Mesodermal cell (in vitro differentiated cells): ENCODE measurements around the gene MYD88.
"Not testable (repeated sequence)": the region's sequence is repeated elsewhere in the genome, so short reads cannot be mapped to it uniquely, and the experiment has no call there.

ENCODE experiments used
- H3K27ac ChIP-seq: 2 replicates; pipeline ENCODE4 v1.7.0; 2013; ENCODE audit warnings: mild to moderate bottlenecking, low read depth, low read length, moderate library complexity; ENCODE audit not compliant: severe bottlenecking
- H3K36me3 ChIP-seq: 2 replicates; pipeline ENCODE4 v1.7.1; 2013; ENCODE audit warnings: mild to moderate bottlenecking, low read length, moderate library complexity; ENCODE audit not compliant: control insufficient read depth, insufficient read depth
- H3K4me1 ChIP-seq: one replicate; pipeline ENCODE4 v1.7.1; 2013; ENCODE audit warnings: mild to moderate bottlenecking, low read length; ENCODE audit not compliant: insufficient read depth, control insufficient read depth, poor library complexity, severe bottlenecking
- H3K4me3 ChIP-seq: 2 replicates; pipeline ENCODE4 v1.7.0; 2013; ENCODE audit warnings: low read length, control low read depth, mild to moderate bottlenecking; ENCODE audit not compliant: insufficient read depth, poor library complexity, severe bottlenecking; ENCODE audit errors: extremely low read depth
- H3K9me3 ChIP-seq: 2 replicates; pipeline ENCODE4 v1.7.1; 2013; ENCODE audit warnings: mild to moderate bottlenecking, low read length, moderate library complexity; ENCODE audit not compliant: control insufficient read depth
- WGBS, 2 experiments: methylation state at CpG; one replicate each; pipeline ENCODE4 v1.1.5; 2013; ENCODE audit warnings: missing lambda C conversion rate in 2 of 2; ENCODE audit not compliant: insufficient coverage in 2 of 2; 5-methylcytosine and 5-hydroxymethylcytosine counted together

Gene MYD88

DNA sequence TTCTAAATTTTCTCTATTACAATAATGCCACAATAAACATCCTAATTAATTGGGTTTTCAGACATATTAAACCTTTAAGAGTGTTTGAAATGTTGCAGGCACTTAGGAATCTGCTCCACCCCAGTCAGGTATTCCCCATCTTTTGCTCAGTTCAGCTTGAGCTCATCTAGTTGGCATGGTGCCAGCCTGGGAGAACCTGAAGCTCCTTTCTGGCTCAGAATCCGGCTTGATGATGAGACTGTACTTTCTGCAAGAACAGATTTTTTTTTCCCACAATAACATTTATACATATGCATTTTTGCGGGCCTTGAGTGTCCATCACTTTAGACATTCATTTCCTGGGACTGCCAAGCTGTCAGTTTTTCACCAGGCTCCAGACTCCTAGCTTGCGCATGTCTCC is 19.1 kb downstream of the MYD88 start:
- Histone ChIP-seq H3K4me1 (no peaks in the 10 kb centered on the region), H3K4me3 (no peak overlapping the region), H3K9me3 (no peaks in the 10 kb centered on the region), H3K36me3 (no peaks in the 10 kb centered on the region), H3K27ac (no peak overlapping the region)
- WGBS, 2 experiments, result 91 to 93% methylated on average over 2 of the region's 3 CpGs

DNA sequence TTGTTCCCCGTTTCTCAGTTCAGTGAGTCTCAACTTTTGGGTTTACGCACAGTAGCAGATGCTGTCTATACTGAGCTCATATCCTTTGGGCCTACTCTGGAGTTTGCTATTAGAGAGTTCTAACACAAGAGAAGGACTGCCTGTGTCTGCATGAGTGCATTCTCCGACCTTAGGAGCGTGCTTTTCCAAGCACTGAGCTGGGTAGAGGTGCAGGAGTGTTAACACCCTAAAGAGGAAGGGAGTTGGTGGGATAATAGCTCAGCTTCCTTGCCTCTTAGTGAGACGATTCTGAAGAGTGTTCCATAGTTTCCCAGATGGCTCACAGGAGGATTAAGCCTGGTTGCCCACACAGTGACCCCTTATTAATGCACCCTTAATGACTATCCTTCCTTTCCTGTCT is 20.0 kb downstream of the MYD88 start:
- H3K36me3 ChIP-seq, result no peaks in the 10 kb centered on the region
- 79% methylated on average over 5 of the region's 5 CpGs for WGBS, 2 experiments
- H3K27ac ChIP-seq, result no peak overlapping the region
- no peaks in the 10 kb centered on the region for H3K4me1 ChIP-seq
- no peak overlapping the region for H3K4me3 ChIP-seq
- H3K9me3 ChIP-seq, result no peaks in the 10 kb centered on the region

DNA sequence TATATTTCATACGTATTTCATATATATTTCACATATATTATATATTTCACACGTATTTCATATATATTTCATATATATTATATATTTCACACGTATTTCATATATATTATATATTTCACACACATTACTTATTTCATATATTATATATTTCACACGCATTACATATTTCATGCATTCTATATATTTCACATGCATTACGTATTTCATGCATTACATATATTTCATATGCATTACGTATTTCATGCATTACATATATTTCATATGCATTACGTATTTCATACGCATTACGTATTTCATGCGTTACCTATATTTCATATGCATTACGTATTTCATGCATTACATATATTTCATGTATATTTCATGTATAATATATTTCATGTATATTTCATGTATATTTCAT is 22.2 kb downstream of the MYD88 start:
- WGBS, 2 experiments, result 94 to 100% methylated on average over 3 of the region's 11 CpGs
- not testable (repeated sequence) for H3K36me3 ChIP-seq, H3K9me3 ChIP-seq, H3K4me3 ChIP-seq, H3K27ac ChIP-seq, H3K4me1 ChIP-seq

DNA sequence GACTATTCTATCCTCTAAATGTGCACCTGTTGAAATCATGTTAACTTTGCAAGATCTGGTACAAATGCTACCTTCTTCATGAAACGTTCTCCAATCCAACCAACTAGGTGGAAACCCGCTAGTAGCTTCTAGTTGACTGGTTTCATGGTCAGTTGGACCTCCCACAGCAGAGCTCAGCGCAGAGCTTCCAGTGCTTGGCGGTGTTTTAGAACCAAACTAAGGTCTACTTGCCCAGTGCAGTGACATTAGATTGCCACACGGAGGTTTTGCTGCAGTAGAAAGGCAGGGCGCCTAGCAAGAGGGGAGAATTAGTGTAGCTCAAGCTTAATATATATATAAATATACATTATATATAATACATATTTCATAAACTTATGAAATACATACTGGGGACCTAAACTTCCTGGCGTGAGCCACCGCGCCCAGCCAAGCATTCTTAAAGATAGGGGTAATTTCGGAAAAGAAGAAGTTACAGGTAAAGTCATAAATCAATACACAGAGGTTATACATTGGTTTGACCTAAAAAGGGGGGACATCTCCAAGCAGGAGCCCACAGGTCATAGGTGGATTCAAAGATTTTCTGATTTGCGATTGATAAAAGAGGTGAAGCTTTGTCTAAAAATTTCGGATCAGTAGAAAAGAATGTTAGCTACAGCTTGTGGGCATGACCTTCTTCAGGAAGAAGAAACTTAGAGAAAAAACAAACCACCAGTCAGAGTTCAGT is 24.8 kb downstream of the MYD88 start:
- Histone ChIP-seq H3K9me3 (no peaks in the 10 kb centered on the region), H3K4me1 (peaks cover 9% of the 10 kb centered on the region), H3K27ac (no peak overlapping the region), H3K4me3 (no peak overlapping the region), H3K36me3 (no peaks in the 10 kb centered on the region)
- WGBS, 2 experiments, result 85 to 95% methylated on average over 6 of the region's 12 CpGs

DNA sequence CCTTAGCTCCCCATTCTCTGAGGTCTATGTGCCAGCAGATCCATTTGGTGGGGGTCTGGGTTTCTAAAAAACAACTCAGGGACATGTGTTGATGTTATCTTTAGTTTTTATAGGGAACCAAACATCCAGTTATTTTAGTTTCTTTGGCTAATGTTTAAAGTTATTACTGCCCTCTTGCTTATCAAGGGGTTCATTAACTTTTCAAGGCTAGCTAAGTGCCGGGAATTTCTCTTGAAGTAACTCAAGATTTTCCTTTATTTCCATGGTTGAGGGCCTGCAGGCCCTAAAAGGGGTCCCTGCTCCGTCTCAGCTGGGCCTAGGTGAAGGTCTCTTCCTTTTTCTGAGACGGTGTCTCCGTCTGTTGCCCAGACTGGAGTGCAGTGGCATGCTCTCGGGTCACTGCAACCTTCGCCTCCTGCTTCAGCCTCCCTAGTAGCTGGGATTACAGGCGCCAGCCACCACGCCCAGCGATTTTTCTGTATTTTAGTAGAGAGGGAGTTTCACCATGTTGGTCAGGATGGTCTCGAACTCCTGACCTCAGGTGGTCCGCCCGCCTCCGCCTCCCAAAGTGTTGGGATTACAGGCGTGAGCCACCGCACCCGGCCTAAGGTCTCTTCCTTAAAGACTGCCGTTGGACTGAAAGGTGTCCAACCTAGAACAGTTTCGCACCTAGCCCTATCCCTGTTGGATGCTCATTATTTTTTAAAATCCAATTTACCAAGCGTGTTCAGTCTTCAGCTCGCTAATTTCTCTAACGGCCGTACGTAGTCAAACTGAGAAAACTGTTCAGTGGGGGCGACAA is 25.6 kb downstream of the MYD88 start:
- H3K36me3 ChIP-seq, result no peaks in the 10 kb centered on the region
- H3K27ac ChIP-seq, result peak overlapping the region; percentile 93
- H3K4me3 ChIP-seq, result peak overlapping the region; percentile 85
- H3K4me1 ChIP-seq, result peaks cover 12% of the 10 kb centered on the region
- WGBS, 2 experiments, result 90 to 93% methylated on average over 22 to 24 of the region's 24 CpGs
- H3K9me3 ChIP-seq, result no peaks in the 10 kb centered on the region

DNA sequence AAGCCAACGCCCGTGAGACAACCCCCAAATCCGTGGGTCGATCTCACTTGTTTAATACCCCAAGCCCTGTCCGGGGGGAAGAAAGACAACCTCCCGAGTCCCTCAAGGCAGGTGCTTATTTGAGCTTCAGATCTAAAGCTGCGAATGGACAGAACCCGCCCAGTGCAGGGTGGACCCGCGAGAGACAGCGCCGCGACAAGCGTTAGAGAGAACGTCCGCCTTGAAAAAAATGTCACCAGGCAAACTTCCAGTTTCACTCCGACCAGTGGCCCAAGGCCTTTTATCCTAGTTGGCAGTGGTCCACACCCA is 26.1 kb downstream of the MYD88 start:
- Histone ChIP-seq H3K27ac (peak overlapping the region; percentile 93), H3K4me3 (peak overlapping the region; percentile 85), H3K4me1 (peaks cover 12% of the 10 kb centered on the region), H3K36me3 (no peaks in the 10 kb centered on the region), H3K9me3 (no peaks in the 10 kb centered on the region)
- WGBS, 2 experiments, result 22 to 28% methylated on average over 16 of the region's 17 CpGs

DNA sequence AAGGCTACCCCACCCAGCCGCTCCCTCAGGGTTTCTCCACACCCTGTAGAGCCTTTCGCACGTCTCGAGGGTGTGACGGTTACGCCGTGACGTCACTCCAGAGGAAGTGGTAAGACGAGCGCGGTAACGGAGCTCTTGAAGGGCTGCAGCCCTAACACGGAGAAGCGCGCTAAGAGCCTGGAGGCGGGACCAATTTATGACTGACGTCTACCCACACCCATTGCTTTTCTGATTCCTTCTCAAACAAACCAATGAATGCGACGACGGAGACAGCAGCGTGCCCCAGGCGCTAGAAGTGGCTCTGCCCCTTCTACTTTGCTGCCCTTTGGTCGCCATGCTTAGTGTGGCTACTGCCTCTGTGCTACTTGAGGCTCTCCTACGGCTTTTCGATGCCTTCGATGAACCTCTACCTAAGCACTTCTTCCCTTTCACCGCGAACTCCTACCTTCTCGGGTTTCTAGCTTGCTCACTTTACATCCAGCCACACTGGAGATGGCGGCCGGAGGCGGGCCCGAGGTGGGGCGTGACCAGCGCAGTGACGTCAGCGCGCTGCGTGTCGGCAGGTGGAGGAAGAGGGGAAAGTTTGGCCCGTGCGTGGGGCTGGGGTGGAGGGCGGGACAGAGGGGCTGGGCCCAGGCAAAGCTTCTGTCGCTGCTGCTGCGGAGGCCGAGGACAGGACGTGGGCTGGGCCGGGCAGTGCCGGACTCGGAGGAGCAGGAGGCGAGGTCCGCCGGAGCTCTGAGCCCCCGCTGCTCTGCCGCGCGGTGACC is 26.7 kb downstream of the MYD88 start, which contains the start of gene OXSR1:
Gene OXSR1 (plus strand): TSS at position 586 of the 770 bp plus-strand sequence. CDS start 340 bp downstream, outside the sequence.
- no peaks in the 10 kb centered on the region for H3K36me3 ChIP-seq
- H3K27ac ChIP-seq, result peak within 1 kb of the TSS; percentile 93
- H3K9me3 ChIP-seq, result no peaks in the 10 kb centered on the region
- H3K4me1 ChIP-seq, result peaks cover 12% of the 10 kb centered on the region
- H3K4me3 ChIP-seq, result peak within 1 kb of the TSS; percentile 85
- WGBS, 2 experiments, result 0% methylated on average over 43 to 47 of the region's 57 CpGs

DNA sequence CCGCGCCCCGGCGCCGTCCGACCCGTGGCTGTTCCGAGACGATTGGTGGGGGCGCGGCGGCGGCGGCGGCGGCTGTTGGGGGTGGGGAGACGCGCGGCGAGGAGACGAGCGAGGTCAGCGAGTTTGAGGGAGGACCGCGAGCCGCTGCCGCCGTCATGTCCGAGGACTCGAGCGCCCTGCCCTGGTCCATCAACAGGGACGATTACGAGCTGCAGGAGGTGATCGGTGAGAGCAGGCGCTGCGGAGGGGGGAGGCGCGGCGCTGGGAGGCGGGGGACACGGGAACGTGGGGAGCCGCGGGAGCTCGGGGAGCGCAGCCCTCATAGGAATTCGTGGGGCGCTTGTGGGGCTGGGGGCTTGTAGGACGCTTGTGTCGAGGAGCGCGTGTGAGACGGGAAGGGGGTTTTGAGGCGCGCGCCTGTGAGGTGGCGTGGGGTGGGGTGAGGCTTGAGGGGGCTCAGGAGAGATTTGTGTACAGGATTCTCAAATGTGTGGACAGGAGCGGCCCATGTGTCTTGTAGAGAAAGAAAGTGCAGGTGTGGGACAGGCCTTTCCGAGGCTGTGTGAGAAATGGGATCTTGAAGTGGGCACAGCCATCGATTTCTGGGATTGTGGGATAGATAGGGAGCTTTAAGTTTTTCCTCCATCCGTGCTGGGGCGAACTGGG is 27.4 kb downstream of the MYD88 start:
- H3K4me3 ChIP-seq, result peak overlapping the region; percentile 85
- no peaks in the 10 kb centered on the region for H3K9me3 ChIP-seq
- peaks cover 12% of the 10 kb centered on the region for H3K4me1 ChIP-seq
- peak overlapping the region; percentile 93 for H3K27ac ChIP-seq
- no peaks in the 10 kb centered on the region for H3K36me3 ChIP-seq
- WGBS, 2 experiments, result 1 to 2% methylated on average over 28 to 51 of the region's 62 CpGs

DNA sequence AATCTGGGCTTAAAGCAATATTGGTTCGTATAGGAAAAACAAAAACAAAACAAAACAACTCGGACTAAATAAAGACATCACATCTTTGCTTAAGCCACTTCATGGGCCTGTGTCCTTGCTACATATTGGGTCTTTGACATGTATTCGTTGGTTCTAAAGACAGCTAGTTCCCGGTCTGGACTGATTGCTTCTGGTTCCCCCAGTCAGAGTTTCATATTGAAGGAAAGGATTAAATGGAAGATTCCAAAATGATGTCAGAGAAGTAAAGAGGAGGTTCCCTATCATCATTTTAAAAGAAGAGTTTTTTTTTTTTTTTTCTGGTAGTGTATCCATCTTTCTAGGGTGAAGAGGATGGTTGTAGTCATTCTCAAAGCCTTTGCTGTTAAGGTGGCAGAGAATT is 29.1 kb downstream of the MYD88 start:
- Histone ChIP-seq H3K36me3 (no peaks in the 10 kb centered on the region), H3K4me3 (peak overlapping the region; percentile 3), H3K4me1 (peaks cover 12% of the 10 kb centered on the region), H3K9me3 (no peaks in the 10 kb centered on the region), H3K27ac (no peak overlapping the region)
- WGBS, 2 experiments, result 90% methylated on average over 4 of the region's 4 CpGs; no CpG with 5 or more reads in 1 of the 2 experiments
